Kasumi-1 (cell line): ENCODE measurements around the gene NOXA1.
"Not testable (repeated sequence)": the region's sequence is repeated elsewhere in the genome, so short reads cannot be mapped to it uniquely, and the experiment has no call there.

ENCODE experiments used
- DNase-seq, 2 experiments: peaks; one replicate each; lab custom pipeline; 2025; lab: John Stamatoyannopoulos, UW

Gene NOXA1, protein sequence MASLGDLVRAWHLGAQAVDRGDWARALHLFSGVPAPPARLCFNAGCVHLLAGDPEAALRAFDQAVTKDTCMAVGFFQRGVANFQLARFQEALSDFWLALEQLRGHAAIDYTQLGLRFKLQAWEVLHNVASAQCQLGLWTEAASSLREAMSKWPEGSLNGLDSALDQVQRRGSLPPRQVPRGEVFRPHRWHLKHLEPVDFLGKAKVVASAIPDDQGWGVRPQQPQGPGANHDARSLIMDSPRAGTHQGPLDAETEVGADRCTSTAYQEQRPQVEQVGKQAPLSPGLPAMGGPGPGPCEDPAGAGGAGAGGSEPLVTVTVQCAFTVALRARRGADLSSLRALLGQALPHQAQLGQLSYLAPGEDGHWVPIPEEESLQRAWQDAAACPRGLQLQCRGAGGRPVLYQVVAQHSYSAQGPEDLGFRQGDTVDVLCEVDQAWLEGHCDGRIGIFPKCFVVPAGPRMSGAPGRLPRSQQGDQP

DNA sequence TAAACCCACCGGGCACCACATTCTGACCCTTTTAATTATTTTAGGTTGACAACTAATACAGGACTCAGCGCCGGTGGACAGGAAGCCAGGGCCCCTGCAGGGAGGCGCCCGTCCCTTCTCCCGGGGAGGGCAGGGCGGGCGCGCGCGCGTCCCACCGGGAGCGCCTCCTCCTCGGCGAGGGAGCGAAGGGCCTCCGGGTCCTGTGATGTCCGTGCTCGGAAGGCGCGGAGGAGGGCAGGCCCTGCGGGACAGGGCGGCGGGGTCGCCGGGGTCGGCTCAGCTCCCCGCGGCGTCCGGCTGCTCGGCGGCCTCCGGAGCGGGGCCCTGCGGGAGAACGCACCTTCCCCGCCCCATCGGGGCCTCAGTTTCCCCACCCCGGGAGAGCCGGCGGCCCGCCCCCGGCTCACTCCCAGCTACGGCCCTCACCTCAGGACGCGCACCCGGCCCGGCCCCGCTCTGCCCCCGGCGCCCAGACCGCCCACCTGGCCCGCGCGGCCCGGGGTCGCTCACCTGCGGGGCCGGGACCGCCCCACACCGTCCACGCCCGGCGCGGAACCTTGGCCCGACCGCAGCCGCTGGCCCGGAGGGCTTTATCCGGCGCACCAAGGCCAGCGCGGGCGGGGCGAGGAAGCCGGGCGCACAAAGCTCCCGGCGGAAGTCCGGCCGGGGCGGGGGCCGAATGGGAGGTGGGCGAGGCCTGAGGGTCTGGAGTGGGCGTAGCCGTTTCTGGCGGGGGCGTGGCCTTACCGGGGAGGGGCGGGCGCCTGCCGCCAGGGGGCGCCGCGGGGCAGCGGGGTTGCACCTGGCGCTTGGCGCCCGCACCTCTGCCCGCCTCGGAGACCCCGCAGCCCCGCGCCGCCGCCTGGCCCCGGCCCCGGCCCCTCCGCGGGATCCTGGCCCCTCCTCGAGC lies at the start of gene NOXA1, which contains the start of gene EXD3:
TSS of gene NOXA1 (plus strand) at position 790 of the 910 bp plus-strand sequence. CDS start 137 bp downstream, outside the sequence.
TSS of gene EXD3 (minus strand) at position 559 of the 910 bp plus-strand sequence. CDS start 27,805 bp downstream, outside the sequence.
- peak; percentile 79 to 85 for DNase-seq

DNA sequence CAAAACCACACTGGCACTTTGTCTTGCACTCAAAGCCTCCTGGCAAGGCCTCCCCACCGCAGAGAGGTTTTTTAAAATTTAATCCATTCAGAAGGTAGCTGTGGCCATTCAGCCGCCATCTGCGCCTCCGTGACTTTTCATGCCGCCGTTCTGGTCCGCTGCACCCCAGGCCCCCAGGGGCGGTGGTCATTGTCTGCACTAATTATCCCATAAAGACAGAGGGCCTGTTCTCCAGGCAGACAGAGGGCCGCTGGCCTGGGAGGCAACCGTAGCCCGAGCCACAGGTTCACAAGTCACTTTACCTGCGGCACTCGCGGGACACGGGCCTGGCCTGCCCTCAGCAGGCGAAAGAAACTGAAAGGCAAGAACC lies 49.6 kb upstream of the NOXA1 start:
- no peak for DNase-seq

DNA sequence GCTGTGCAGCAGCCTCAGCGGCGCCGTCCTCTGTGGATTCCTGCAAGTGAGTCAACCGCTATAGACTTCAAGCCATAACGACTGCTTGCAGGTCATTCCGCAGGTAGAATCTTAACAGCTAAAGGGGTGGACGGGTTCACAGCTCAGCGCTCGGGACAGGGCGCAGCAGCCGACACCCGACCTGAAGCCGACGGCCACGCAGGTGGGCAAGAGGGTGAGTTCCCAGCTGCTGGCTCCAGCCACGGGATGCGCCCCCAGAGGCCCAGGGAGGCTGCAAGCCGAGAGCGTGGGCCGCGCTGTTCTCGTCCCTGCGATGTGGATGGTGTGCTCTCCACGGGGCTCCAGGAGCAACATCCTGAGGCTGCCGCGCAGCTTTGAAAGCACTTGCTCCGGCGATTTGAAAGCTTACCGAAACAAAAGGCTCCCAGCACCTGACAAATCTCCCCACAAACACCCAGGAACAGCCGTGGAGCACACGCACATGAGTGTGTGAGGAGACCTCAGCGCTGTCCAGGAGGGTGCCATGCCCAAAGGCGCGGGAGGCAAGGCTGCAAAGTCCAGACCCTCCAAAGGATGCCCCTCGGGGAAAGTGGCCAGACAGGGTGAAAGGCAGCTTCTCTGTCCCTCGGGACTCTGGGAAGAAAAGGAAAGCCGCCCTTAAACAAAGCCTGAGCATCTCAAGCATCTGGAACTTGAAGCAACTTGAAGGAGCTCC lies 48.9 kb upstream of the NOXA1 start:
- DNase-seq, result no peak

DNA sequence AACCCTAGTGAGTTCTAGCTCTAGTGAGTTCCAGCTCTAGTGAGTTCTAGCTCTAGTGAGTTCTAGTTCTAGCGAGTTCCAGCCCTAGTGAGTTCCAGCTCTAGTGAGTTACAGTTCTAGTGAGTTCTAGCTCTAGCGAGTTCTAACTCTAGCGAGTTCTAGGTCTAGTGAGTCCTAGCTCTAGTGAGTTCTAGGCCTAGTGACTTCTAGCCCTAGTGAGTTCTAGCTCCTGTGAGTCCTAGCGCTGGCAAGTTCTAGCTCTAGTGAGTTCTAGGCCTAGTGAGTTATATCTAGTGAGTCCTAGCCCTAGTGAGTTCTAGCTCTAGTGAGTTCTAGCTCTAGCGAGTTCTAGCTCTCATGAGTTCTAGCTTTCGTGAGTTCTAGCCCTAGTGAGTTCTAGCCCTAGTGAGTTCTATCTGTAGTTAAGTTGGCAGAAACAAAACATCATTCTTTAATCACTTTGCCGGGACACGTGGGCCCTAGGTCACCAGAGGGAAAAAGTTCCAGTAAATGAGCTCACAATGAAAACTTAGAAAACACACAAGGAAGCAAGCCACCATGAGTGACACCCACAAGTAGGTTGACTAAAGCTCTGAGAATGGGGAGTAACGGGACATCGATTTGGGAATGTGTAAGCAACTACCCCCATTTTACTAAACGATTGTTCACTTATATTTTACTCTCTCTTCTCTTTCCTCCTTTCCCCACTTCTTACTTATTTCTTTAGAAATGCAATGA lies 47.7 kb upstream of the NOXA1 start:
- DNase-seq, result no peak

DNA sequence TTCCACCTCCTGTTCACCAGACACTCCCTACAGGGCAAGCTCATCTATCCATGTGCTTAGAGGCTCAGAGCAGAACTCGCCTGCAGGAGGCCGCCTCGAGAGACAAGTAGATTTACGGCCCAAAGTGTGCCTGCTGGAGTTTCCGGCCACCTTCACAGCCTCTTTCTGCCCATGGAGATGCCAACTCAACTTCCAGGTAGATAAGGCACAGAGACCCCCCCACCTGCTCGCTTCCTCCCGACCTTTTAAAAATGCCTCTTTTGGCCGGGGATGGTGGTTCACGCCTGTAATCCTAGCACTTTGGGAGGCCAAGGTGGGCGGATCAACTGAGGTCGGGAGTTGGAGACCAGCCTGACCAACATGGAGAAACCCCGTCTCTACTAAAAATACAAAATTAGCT lies 46.8 kb upstream of the NOXA1 start:
- no peak for DNase-seq

DNA sequence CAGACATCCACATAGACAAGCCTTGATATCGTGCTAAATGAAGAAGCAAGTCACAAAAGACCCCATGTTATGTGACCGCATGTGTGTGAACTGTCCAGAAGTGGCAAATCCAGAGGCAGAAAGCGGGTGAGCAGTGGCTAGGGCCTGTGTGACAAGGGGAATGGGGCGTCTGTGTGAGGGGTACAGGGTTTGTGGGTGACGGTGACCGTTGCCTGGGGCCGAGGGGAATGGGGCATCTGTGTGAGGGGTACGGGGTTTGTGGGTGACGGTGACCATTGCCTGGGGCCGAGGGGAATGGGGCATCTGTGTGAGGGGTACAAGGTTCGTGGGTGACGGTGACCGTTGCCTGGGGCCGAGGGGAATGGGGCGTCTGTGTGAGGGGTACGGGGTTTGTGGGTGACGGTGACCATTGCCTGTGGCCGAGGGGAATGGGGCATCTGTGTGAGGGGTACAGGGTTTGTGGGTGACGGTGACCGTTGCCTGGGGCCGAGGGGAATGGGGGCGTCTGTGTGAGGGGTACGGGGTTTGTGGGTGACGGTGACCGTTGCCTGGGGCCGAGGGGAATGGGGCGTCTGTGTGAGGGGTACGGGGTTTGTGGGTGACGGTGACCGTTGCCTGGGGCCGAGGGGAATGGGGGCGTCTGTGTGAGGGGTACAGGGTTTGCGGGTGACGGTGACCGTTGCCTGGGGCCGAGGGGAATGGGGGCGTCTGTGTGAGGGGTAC lies 44.3 kb upstream of the NOXA1 start:
- DNase-seq, result not testable (repeated sequence)

DNA sequence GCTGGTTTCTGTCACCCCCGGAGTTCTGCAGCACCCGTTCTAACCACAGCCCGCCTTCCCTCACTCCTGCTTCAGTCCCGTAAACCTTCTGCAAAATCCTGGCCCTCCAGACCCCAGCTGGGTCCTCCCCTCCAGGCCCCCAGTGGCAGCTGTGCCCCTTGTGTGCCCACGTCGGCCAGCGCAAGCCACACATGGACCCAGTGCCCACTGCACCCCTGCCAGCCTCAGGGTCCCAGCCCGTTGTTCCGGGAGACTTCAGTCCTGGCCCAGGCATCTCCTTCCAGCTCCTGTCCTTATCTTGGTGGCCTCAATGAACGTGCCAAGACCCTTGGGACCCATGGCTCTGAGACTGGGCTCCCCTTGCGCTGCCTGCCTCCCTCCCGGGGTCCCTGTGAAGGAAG lies 43.4 kb upstream of the NOXA1 start:
- DNase-seq, result no peak

DNA sequence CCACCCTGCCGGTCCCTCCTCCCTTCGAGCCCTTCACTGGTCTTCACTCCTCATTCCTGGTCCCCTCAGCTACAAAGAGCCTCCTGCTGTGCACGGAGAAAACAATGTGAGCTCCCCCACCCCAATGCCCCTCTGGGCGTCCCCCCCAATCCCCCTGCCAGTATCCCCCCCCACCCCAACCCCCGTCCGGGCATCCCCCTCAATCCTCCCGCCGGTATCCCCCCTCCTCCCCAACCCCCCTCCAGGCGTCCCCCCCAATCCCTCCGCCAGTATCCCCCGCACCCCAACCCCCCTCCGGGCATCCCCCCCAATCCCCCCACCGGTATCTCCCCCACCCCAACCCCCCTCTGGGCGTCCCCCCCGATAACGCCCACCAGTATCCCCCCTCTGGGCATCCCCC lies 43.0 kb upstream of the NOXA1 start:
- DNase-seq, result no peak

DNA sequence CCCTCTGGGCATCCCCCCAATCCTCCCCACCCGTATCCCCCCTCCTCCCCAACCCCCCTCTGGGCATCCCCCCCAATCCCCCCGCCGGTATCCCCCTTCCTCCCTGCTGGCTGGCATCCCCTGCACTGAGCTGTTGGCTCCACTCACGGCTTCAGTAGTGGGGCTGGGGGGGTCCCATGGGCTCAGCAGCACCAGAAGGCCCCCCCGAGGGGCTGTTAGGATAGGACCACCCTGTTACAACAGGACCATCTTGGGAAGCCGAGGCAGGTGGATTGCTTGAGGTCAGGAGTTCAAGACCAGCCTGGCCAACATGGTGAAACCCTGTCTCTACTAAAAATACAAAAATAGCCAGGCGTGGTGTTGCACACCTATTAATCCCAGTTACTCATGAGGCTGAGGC lies 42.6 kb upstream of the NOXA1 start:
- DNase-seq, result no peak

DNA sequence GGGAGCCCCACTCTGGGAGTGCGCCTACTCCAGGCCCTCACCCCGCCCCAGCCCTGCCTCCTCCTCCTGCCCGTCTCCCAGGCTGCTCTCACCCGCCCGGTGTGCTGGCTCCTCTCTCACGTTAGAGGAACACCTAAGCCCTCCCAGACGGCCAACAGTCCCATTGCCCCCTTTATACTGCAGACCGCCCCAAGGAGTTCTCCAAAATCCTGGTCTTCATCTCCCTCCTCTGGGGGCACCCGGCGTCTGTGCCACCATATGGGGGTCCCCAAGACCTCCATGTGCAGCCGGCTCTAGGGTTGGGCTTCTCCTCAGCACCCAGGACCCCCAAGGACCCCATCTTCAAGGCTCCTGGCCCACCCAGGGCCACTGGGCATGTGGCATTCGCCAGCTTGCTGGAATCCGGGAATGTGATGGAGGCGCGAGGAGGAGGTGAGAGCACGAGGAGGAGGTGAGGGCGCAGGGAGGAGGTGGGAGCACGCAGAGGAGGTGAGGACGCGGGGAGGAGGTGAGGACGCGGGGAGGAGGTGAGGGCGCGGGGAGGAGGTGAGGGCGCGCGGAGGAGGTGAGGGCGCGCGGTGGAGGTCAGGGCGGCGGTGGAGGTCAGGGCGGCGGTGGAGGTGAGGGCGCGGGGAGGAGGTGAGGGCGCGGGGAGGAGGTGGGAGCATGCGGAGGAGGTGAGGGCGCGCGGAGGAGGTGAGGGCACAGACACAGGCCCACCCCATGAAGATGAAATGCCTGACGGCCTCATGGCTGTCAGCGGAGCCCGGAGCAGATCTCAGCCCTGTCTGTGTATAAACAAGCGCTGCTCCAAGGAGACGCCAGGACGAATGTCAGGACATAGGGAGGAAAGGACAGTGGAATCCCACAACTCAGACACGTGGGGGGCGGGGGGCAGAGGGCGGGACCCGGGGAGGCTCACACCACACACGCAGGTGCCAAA lies 41.4 kb upstream of the NOXA1 start:
- no peak for DNase-seq

DNA sequence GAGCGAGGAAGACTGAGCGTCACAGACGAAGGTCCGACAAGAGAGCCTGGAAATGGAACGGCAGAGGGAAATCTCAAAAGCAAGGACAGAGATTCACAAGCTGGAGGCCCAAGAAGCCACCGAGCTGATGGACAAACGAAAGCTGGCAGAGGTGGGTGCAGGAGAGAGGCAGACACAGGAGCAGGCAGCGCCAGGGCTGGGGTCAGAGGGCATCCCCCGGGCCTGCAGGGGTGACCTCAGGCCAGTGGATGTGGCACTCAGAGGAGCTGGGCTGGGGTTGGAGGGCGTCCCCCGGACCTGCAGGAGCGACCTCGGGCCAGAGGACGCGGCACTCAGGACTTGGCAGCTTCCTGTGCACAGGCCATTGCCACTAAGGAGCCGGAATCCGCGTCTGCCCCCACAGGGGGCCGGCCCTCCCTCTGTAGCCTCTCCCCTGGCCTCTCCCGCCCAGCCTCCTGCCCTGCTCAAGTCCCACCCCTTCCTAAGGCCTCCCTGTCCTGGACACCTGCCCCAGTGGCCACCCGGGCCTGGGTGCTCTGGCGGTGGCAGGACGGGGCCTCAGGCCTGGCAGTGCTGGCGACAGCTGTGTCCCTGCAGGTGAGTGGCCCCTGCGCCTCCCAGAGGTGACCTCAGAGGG lies 40.6 kb upstream of the NOXA1 start:
- DNase-seq, result no peak

DNA sequence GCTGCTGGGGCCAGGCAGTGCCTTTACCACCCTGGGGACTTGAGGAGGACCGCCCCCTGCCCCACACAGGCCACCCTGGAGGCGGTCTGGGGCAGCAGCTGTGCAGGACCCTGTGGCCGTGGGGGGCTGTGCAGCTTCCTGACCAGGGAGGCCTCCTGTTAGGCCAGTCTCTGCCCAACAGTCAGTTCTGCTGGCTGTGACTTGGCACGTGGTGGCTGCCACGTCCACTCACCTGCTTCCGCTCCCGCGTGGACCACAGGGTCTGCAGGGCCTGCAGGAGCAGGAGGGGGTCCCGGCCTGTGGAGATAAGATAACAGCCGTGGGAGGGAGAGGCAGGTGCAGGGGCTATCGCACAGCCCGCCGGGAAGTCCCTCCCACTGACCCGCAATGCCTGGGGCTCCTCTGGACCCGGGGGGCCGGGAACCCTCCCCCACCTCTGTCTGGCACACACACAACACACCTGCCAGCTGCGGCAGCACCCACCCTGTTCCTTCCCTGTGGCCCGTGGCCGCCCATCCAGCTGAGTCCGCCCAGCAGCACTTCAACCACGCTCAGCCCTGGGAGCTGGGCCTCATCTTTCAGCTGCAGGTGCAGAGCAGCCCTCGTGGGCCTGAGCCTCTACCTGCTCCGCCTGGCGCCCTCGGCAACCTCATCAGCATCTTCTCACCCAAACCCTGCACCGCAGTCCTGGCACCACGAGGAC lies 40.0 kb upstream of the NOXA1 start:
- DNase-seq, result no peak

DNA sequence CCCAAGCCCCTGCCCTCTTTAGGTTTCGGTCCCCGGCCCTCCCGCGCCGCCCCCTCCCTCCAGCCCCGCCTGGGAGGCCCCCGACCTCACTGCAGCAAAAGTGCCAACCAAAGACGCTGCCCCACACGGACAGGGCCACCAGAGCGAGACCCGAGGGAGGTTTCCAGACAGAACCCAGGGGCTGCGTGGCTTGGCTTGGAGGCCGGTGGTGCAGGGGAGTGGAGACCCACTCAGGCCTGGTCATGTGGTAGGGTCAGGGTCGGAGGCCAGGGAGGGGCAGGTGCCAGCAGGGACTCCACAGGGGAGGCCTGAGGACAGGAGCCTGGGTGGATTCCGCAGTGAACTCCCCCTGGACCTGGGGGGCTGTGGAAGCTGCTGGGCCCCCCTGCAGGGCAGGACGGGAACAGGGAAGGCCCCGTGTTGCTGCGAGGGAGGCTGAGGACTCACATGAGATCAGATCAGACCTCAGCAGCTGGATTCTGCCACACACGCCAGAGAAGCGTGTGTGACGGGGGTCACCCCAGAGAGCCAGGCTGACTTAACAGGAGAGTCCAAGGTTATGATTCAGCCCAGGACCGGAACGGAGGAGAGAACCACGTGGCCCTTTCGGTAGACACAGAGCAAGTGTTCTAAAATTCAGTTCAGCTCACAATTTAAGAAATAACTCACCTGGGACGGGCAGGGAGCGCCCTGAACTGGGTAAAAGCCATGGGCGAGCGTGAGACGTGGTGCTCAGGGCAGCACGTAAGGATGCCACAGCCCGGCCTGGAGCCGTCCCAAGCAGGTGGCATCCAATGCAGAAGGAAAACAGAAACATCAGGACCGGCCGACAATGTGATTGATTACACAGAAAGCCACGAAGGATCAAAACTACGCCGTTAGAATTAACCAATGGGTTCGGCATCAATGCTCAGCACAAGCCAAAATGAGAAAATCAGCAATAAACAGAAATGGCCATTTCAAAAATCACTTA lies 39.1 kb upstream of the NOXA1 start:
- no peak for DNase-seq

DNA sequence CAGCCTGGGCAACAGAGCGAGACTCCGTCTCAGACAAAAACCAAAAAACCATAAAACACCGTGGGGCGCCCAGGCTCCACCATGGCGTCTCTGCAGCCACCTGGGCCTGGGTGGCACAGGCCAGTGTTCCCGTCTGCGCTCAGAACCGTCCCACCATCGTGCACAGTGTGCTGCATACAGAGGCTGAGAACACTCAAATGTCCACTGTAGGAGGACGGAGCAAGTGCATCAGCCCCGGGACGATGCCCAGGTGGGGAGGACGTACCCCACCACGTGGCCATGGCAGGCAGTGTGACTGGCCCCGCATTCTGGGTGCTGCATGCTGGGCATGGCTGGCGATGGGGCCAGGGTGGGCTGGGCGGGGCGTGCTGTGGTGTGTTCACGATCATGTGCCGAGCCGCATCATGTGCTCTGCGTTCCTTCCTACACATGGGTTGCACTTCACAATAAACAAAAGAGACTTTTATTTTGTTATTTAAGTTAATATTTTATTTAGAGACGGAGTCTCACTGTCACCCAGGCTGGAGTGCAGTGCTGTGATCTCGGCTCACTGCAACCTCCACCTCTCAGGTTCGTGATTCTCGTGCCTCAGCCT lies 38.0 kb upstream of the NOXA1 start:
- DNase-seq, result no peak

DNA sequence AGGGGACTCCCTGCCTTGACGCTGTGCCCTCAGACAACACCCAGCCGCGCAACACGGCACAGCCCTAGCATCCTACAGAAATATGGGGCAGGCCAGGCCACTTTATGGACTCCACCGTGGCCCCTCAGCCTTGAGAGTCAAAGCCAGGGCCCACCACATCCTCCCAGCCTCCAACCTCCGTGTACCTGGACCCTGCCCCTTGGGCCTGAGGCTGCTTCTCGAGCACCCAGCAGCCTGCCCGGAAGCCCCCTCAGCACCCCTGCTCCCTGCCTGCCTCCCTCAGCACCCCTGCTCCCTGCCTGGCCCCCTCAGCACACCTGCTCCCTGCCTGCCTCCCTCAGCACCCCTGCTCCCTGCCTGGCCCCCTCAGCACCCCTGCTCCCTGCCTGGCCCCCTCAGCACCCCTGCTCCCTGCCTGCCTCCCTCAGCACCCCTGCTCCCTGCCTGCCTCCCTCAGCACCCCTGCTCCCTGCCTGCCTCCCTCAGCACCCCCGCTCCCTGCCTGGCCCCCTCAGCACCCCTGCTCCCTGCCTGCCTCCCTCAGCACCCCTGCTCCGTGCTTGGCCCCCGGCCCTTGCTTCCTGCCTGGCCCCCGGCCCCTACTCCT lies 36.6 kb upstream of the NOXA1 start:
- DNase-seq, result not testable (repeated sequence)

DNA sequence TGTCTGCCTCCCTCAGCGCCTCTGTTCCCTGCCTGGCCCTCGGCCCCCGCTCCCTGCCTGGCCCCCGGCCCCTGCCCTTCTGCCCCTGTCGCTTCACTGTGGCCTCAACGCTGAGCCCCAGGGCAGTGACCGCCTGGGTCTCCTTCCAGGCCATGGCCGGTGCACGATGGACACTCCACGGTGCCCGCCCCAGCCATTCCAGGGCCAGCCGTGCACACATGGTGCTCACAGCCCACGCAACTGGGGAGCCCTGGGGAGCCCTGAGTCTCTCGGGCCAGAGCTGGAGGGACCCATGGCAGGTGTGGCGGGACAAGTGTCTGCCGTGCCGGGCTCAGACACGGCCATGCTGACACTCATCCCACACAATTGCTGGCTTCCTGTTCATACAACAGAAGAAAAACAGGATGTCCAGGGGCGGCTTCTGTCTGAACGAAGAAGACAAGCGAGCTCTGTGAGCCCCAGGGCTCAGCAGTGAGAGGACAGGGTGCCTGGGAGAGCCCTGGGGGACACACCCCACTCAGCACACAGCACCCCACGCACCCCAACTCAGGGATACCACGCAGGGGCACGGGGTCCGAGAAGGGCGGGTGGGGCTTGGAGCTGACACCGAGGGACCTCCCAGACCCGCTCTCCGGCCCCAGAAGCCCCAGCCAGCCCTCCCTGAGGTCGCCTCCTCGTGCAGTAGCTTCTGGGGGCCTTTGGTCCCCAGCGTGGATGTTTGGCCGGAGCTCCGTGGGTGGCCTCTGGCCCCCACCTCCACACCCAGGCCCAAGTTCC lies 35.9 kb upstream of the NOXA1 start:
- no peak for DNase-seq
